ES-I3 (cell line): Measurements from ENCODE around the gene COX7A2.
A peak's percentile ranks its signal among the peaks of the same experiment; 100 is the strongest.

ENCODE experiments used
- H3K36me3 ChIP-seq: 2 replicates; pipeline ENCODE4 v1.6.1; 2013; ENCODE audit warnings: mild to moderate bottlenecking, low read length, control low read depth, moderate library complexity; ENCODE audit not compliant: insufficient read depth
- H3K4me1 ChIP-seq: 2 replicates; pipeline ENCODE4 v1.6.1; 2013; ENCODE audit warnings: mild to moderate bottlenecking, control low read depth, low read length; ENCODE audit not compliant: insufficient read depth
- H3K9ac ChIP-seq: 2 replicates; pipeline ENCODE4 v1.6.1; 2013; ENCODE audit warnings: low read depth, mild to moderate bottlenecking, low read length, moderate library complexity
- H3K9me3 ChIP-seq: 2 replicates; pipeline ENCODE4 v1.6.1; 2013; ENCODE audit warnings: mild to moderate bottlenecking, low read length, moderate library complexity; ENCODE audit not compliant: control insufficient read depth, insufficient read depth

The COX7A2 gene

GRCh38 chr6:75280131-75280855, 36.7 kb upstream of the COX7A2 start:
- peak overlapping the region; percentile 1; the same call in 1 of the 2 replicates for H3K9ac ChIP-seq
- H3K36me3 ChIP-seq: no peaks in the 10 kb centered on the region
- H3K4me1 ChIP-seq: peaks cover 39% of the 10 kb centered on the region
- no peaks in the 10 kb centered on the region for H3K9me3 ChIP-seq

- Histone ChIP-seq H3K4me1 (peaks cover 43% of the 10 kb centered on the region), H3K9ac (no peak overlapping the region), H3K9me3 (no peaks in the 10 kb centered on the region), H3K36me3 (no peaks in the 10 kb centered on the region)
Measured at GRCh38 chr6:75279418-75279817, 35.8 kb upstream of the COX7A2 start.

GRCh38 chr6:75278474-75279077, 35.0 kb upstream of the COX7A2 start:
- no peaks in the 10 kb centered on the region for H3K36me3 ChIP-seq
- H3K4me1 ChIP-seq: peaks cover 43% of the 10 kb centered on the region

GRCh38 chr6:75275067-75275466, 31.5 kb upstream of the COX7A2 start:
- peaks cover 54% of the 10 kb centered on the region for H3K4me1 ChIP-seq
- peaks cover 12% of the 10 kb centered on the region for H3K36me3 ChIP-seq
- H3K9me3 ChIP-seq: no peaks in the 10 kb centered on the region
- H3K9ac ChIP-seq: no peak overlapping the region

More at GRCh38 chr6:75278474-75279077, 35.0 kb upstream of the COX7A2 start:
- H3K9ac ChIP-seq: no peak overlapping the region
- no peaks in the 10 kb centered on the region for H3K9me3 ChIP-seq

- Histone ChIP-seq H3K9ac (no peak overlapping the region), H3K36me3 (peaks cover 13% of the 10 kb centered on the region), H3K4me1 (peaks cover 48% of the 10 kb centered on the region), H3K9me3 (no peaks in the 10 kb centered on the region)
Measured at GRCh38 chr6:75273009-75273408, 29.4 kb upstream of the COX7A2 start.

- Histone ChIP-seq H3K36me3 (peaks cover 13% of the 10 kb centered on the region), H3K9me3 (no peaks in the 10 kb centered on the region)
Measured at GRCh38 chr6:75272145-75272840, 28.7 kb upstream of the COX7A2 start.

GRCh38 chr6:75268988-75269354, 25.4 kb upstream of the COX7A2 start:
- Histone ChIP-seq H3K9me3 (no peaks in the 10 kb centered on the region), H3K9ac (no peak overlapping the region), H3K36me3 (peaks cover 17% of the 10 kb centered on the region), H3K4me1 (peaks cover 32% of the 10 kb centered on the region)

More at GRCh38 chr6:75272145-75272840, 28.7 kb upstream of the COX7A2 start:
- H3K9ac ChIP-seq: no peak overlapping the region
- peaks cover 50% of the 10 kb centered on the region for H3K4me1 ChIP-seq

GRCh38 chr6:75268121-75268987, 24.8 kb upstream of the COX7A2 start:
- Histone ChIP-seq H3K36me3 (peaks cover 18% of the 10 kb centered on the region), H3K9ac (0 out of 2 replicates have a peak overlapping the region, but pooled peaks have one; percentile 4)

GRCh38 chr6:75267461-75267860, 23.9 kb upstream of the COX7A2 start:
- Histone ChIP-seq H3K36me3 (peaks cover 22% of the 10 kb centered on the region), H3K9ac (peak overlapping the region; percentile 34; the same call in 1 of the 2 replicates), H3K4me1 (peaks cover 25% of the 10 kb centered on the region), H3K9me3 (no peaks in the 10 kb centered on the region)

More at GRCh38 chr6:75268121-75268987, 24.8 kb upstream of the COX7A2 start:
- H3K9me3 ChIP-seq: no peaks in the 10 kb centered on the region
- peaks cover 32% of the 10 kb centered on the region for H3K4me1 ChIP-seq

GRCh38 chr6:75266716-75267291, 23.2 kb upstream of the COX7A2 start:
- Histone ChIP-seq H3K36me3 (peaks cover 21% of the 10 kb centered on the region), H3K9me3 (no peaks in the 10 kb centered on the region), H3K9ac (no peak overlapping the region), H3K4me1 (peaks cover 21% of the 10 kb centered on the region)

- H3K36me3 ChIP-seq: peaks cover 20% of the 10 kb centered on the region
- peaks cover 13% of the 10 kb centered on the region for H3K4me1 ChIP-seq
- no peaks in the 10 kb centered on the region for H3K9me3 ChIP-seq
- no peak overlapping the region for H3K9ac ChIP-seq
Measured at GRCh38 chr6:75263401-75263750, 19.8 kb upstream of the COX7A2 start.

GRCh38 chr6:75262716-75263400, 19.3 kb upstream of the COX7A2 start:
- H3K4me1 ChIP-seq: peaks cover 11% of the 10 kb centered on the region
- H3K9ac ChIP-seq: no peak overlapping the region
- H3K36me3 ChIP-seq: peaks cover 20% of the 10 kb centered on the region
- no peaks in the 10 kb centered on the region for H3K9me3 ChIP-seq

- Histone ChIP-seq H3K9ac (no peak overlapping the region), H3K4me1 (no peaks in the 10 kb centered on the region), H3K36me3 (peaks cover 20% of the 10 kb centered on the region), H3K9me3 (no peaks in the 10 kb centered on the region)
Measured at GRCh38 chr6:75261299-75261698, 17.7 kb upstream of the COX7A2 start.
